Hindlimb muscle (tissue), 1 donor: Measurements from ENCODE around the gene IQCN. TPM values are rescaled to one million over a fixed set of nuclear protein-coding genes. Genes with fewer than 3 reads are reported as not detected.

Source experiments
- DNase-seq: peaks from one replicate; pipeline ENCODE4 v3.0.0-alpha.2; 2013
- polyA plus RNA-seq: library from polyadenylated mRNA; unstranded; fragments of 120-200 nt; gene quantifications from one replicate; pipeline ENCODE4 v1.2.1, GENCODE V29; 2013; ENCODE audit not compliant: insufficient read length

The IQCN gene
- polyA plus RNA-seq, 1 donor = 4.9 TPM

GRCh38 chr19:18208098-18208951 lies 65.9 kb downstream of the IQCN start:
- no peak for DNase-seq

Other genes starting within 250 kb of the IQCN start
- gene IL12RB1, start 187.5 kb downstream of the IQCN start, polyA plus RNA-seq = 0.75 TPM
- gene MAST3, start 176.7 kb downstream of the IQCN start, polyA plus RNA-seq = 17.3 TPM
- 66.1 TPM for gene PIK3R2, start 121.3 kb downstream of the IQCN start, polyA plus RNA-seq
- 2.9 TPM for gene IFI30, start 100.6 kb downstream of the IQCN start, polyA plus RNA-seq
- gene MPV17L2, start 81.2 kb downstream of the IQCN start, polyA plus RNA-seq = 6.5 TPM
- gene RAB3A, start 70.4 kb downstream of the IQCN start, polyA plus RNA-seq = 5.1 TPM
- gene PDE4C, start 48.0 kb downstream of the IQCN start, polyA plus RNA-seq = 7.1 TPM
- gene JUND, start 7.2 kb upstream of the IQCN start, polyA plus RNA-seq = 139 TPM
- 93.0 TPM for gene LSM4, start 48.6 kb upstream of the IQCN start, polyA plus RNA-seq
- 14.4 TPM for gene PGPEP1, start 66.1 kb upstream of the IQCN start, polyA plus RNA-seq
- 0.41 TPM for gene GDF15, start 111.7 kb upstream of the IQCN start, polyA plus RNA-seq
- 2.6 TPM for gene LRRC25, start 123.2 kb upstream of the IQCN start, polyA plus RNA-seq
- gene SSBP4, start 144.9 kb upstream of the IQCN start, polyA plus RNA-seq = 135 TPM
- gene ISYNA1, start 163.7 kb upstream of the IQCN start, polyA plus RNA-seq = 231 TPM
- 20.8 TPM for gene ELL, start 247.6 kb upstream of the IQCN start, polyA plus RNA-seq